Gastroesophageal sphincter (tissue), 4 donors: ENCODE results near the gene PTF1A. TPM values are rescaled to one million over a fixed set of nuclear protein-coding genes. Genes with fewer than 3 reads are reported as not detected.
"Not testable (repeated sequence)": the region's sequence is repeated elsewhere in the genome, so short reads cannot be mapped to it uniquely, and the experiment has no call there.

Source experiments
- ATAC-seq: fragments of 150-250 bp; one replicate; pipeline ENCODE4 v1.9.1; 2016; ENCODE audit warnings: mild to moderate bottlenecking, moderate library complexity
- H3K27ac ChIP-seq, 4 donors: fragments of 200-600 bp; sonication (generic) in 3 of 4; 1 replicate in 3 of 4; 2 replicates in 1 of 4; pipeline ENCODE4 v1.5.1; 2016 to 2019
- H3K27me3 ChIP-seq: fragments of 200-600 bp; sonication (generic); one replicate; pipeline ENCODE4 v1.5.1; 2019
- H3K36me3 ChIP-seq, 2 donors: fragments of 200-600 bp; sonication (generic); one replicate each; pipeline ENCODE4 v1.5.1; 2019; ENCODE audit warnings: control low read depth in 1 of 2
- H3K4me1 ChIP-seq, 3 donors: fragments of 200-600 bp; sonication (generic); 1 replicate in 2 of 3; 2 replicates in 1 of 3; pipeline ENCODE4 v1.5.1; 2016 to 2019; ENCODE audit warnings: control low read depth in 2 of 3
- H3K4me3 ChIP-seq, 2 donors: fragments of 200-600 bp; sonication (generic); one replicate each; pipeline ENCODE4 v1.5.1; 2019; ENCODE audit warnings: mild to moderate bottlenecking in 1 of 2, moderate library complexity in 1 of 2
- H3K9me3 ChIP-seq, 3 donors: fragments of 200-600 bp; sonication (generic); one replicate each; pipeline ENCODE4 v1.5.1; 2017 to 2019; ENCODE audit warnings: control low read depth in 2 of 3
- CTCF ChIP-seq, 4 experiments: fragments of 200-600 bp in 2 of 4; fragments of 450-650 bp in 2 of 4; sonication (generic) in 1 of 4; IDR thresholded peaks; one replicate each; pipeline ENCODE4 v1.5.1; 2017 to 2019; ENCODE audit warnings: antibody characterized with exemption in 4 of 4, mild to moderate bottlenecking in 2 of 4, moderate library complexity in 2 of 4
- EP300 ChIP-seq: sonication (generic); formaldehyde crosslinking; IDR thresholded peaks from one replicate; pipeline ENCODE4 v1.6.1; 2017; ENCODE audit warnings: antibody characterized with exemption, mild to moderate bottlenecking
- POLR2A ChIP-seq, 2 donors: fragments of 450-650 bp; IDR thresholded peaks; one replicate each; pipeline ENCODE4 v1.6.1; 2017; ENCODE audit warnings: antibody characterized with exemption in 2 of 2, mild to moderate bottlenecking in 2 of 2, moderate library complexity in 1 of 2
- POLR2AphosphoS5 ChIP-seq: sonication (generic); formaldehyde crosslinking; IDR thresholded peaks from one replicate; pipeline ENCODE4 v1.6.1; 2017; ENCODE audit warnings: antibody characterized with exemption
- WGBS, 2 donors: methylation state at CpG; one replicate each; pipeline ENCODE4 v1.1.5; 2018; ENCODE audit warnings: low coverage in 1 of 2; 5-methylcytosine and 5-hydroxymethylcytosine counted together
- small RNA-seq, 4 donors: library from RNA; depleted of rRNA; stranded (forward); fragments of <200 nt; gene quantifications; one replicate each; pipeline ENCODE3, GENCODE V24; 2016
- total RNA-seq, 4 donors: library from RNA; depleted of rRNA; stranded (reverse); fragments of >200 nt; gene quantifications; one replicate each; pipeline ENCODE4 v1.1.0, GENCODE V29; 2016

Gene PTF1A
- total RNA-seq, 4 donors from 2014 or later: not detected

GRCh38 chr10:23217471-23217870 is 25.4 kb downstream of the PTF1A start:
- 75 to 77% methylated on average over 1 of the region's 1 CpG for WGBS, 2 donors
- H3K27me3 ChIP-seq: peaks cover 3% of the 10 kb centered on the region

GRCh38 chr10:23230582-23230981 is 38.5 kb downstream of the PTF1A start:
- no peaks in the 10 kb centered on the region for H3K9me3 ChIP-seq
- ATAC-seq: no peak
- no peaks in the 10 kb centered on the region for H3K36me3 ChIP-seq
- 56 to 67% methylated on average over 1 of the region's 1 CpG for WGBS, 2 donors
- no peak overlapping the region for H3K27ac ChIP-seq
- TF ChIP-seq POLR2A (IDR thresholded peaks at IDR 0.05) (no peak), EP300 (no peak), POLR2AphosphoS5 (no peak), CTCF (IDR thresholded peaks at IDR 0.05) (no peak)
- no peak overlapping the region for H3K4me3 ChIP-seq
- no peaks in the 10 kb centered on the region for H3K4me1 ChIP-seq
- no peaks in the 10 kb centered on the region for H3K27me3 ChIP-seq

More at GRCh38 chr10:23217471-23217870, 25.4 kb downstream of the PTF1A start:
- H3K9me3 ChIP-seq: no peaks in the 10 kb centered on the region
- TF ChIP-seq POLR2AphosphoS5: no peak
- TF ChIP-seq EP300: no peak
- no peak overlapping the region for H3K4me3 ChIP-seq
- H3K27ac ChIP-seq: no peak overlapping the region
- no peaks in the 10 kb centered on the region for H3K4me1 ChIP-seq
- no peaks in the 10 kb centered on the region for H3K36me3 ChIP-seq
- no peak for ATAC-seq

GRCh38 chr10:23238015-23238414 is 45.9 kb downstream of the PTF1A start:
- no peak for TF ChIP-seq EP300
- TF ChIP-seq POLR2A (IDR thresholded peaks at IDR 0.05): no peak
- TF ChIP-seq POLR2AphosphoS5: no peak
- no peak for TF ChIP-seq CTCF (IDR thresholded peaks at IDR 0.05)
- Histone ChIP-seq H3K4me1 (no peaks in the 10 kb centered on the region), H3K4me3 (no peak overlapping the region), H3K36me3 (no peaks in the 10 kb centered on the region), H3K9me3 (peaks cover 0 to 9% (median 2%) of the 10 kb centered on the region in 3 donors), H3K27me3 (peaks cover 6% of the 10 kb centered on the region), H3K27ac (no peak overlapping the region)
- no peak for ATAC-seq
- 61 to 75% methylated on average over 2 to 3 of the region's 3 CpGs for WGBS, 2 donors

GRCh38 chr10:23241779-23242178 is 49.7 kb downstream of the PTF1A start:
- H3K27ac ChIP-seq, H3K27me3 ChIP-seq, H3K36me3 ChIP-seq, H3K4me3 ChIP-seq, H3K4me1 ChIP-seq, ATAC-seq: not testable (repeated sequence)
- peaks cover 0 to 25% (median 2%) of the 10 kb centered on the region in 3 donors for H3K9me3 ChIP-seq
- WGBS, 2 donors: 63% methylated on average over 1 of the region's 1 CpG; no CpG with 5 or more reads in 1 of the 2 donors

Small RNA genes within 50 kb of the gene (small RNA-seq; reads per million reads assigned to genes)
- 0 reads per million in 4 donors for gene RF00561

Other genes with a start within 250 kb of the PTF1A start
- gene MSRB2, start 96.7 kb upstream of the PTF1A start, total RNA-seq: 10 to 100 TPM; 37.3 to 54.9 (median 42.8) TPM
- gene C10orf67, start 152.5 kb downstream of the PTF1A start, total RNA-seq: not detected
- gene OTUD1, start 246.8 kb downstream of the PTF1A start, total RNA-seq: 10 to 100 TPM; 11.5 to 19.8 (median 12.3) TPM